HepG2 (cell line): ENCODE data around the gene LRRC28.

Experiments
- CREB1 ChIP-seq, 2 experiments: fragments of 450-650 bp in 1 of 2; IDR thresholded peaks; 2 replicates each; pipeline ENCODE4 v1.6.1; 2016 to 2017; ENCODE audit warnings: control low read depth in 1 of 2, mild to moderate bottlenecking in 1 of 2, missing compliant biosample characterization in 1 of 2, missing genetic modification characterization in 1 of 2
- ESRRA ChIP-seq: sonication (generic); formaldehyde crosslinking; IDR thresholded peaks from 2 replicates; pipeline ENCODE4 v1.5.1; 2020; ENCODE audit warnings: mild to moderate bottlenecking, low read depth, missing genetic modification reagents
- GABPA ChIP-seq, 2 experiments: IDR thresholded peaks; 2 replicates each; pipeline ENCODE4 v1.6.1; 2011 to 2016; ENCODE audit warnings: low read depth in 2 of 2, low read length in 1 of 2, missing biosample characterization in 1 of 2, missing genetic modification characterization in 1 of 2
- KLF15 ChIP-seq: sonication (generic); formaldehyde crosslinking; IDR thresholded peaks from 2 replicates; pipeline ENCODE4 v1.8.1; 2023; ENCODE audit warnings: borderline replicate concordance, mild to moderate bottlenecking, inconsistent platforms, missing genetic modification reagents, mixed read lengths
- PHF5A ChIP-seq: IDR thresholded peaks from one replicate; pipeline ENCODE4 v1.6.1; 2018; ENCODE audit warnings: low read depth, missing genetic modification reagents; ENCODE audit not compliant: unreplicated experiment
- ZNF292 ChIP-seq: sonication (generic); formaldehyde crosslinking; IDR thresholded peaks from 2 replicates; pipeline ENCODE4 v1.8.1; 2022; ENCODE audit warnings: mild to moderate bottlenecking, low read depth, missing genetic modification reagents, borderline replicate concordance
- ZSCAN21 ChIP-seq: sonication (generic); formaldehyde crosslinking; IDR thresholded peaks from 2 replicates; pipeline ENCODE4 v1.8.0; 2022; ENCODE audit warnings: mild to moderate bottlenecking, missing genetic modification reagents, moderate library complexity, borderline replicate concordance
- TF ChIP-seq, protein P1 (sequence below): sonication (generic); formaldehyde crosslinking; IDR thresholded peaks from 2 replicates; pipeline ENCODE4 v1.8.0; 2022; ENCODE audit warnings: mild to moderate bottlenecking, missing genetic modification reagents; ENCODE audit not compliant: insufficient replicate concordance
- TF ChIP-seq, protein P2 (sequence below): sonication (generic); formaldehyde crosslinking; IDR thresholded peaks from 2 replicates; pipeline ENCODE4 v1.4.0; 2020; ENCODE audit warnings: missing genetic modification reagents
- TF ChIP-seq, protein P3 (sequence below): sonication (generic); formaldehyde crosslinking; IDR thresholded peaks from 2 replicates; pipeline ENCODE4 v1.5.0; 2020; ENCODE audit warnings: mild to moderate bottlenecking, missing genetic modification reagents, moderate library complexity
- TF ChIP-seq, protein P4 (sequence below): sonication (generic); formaldehyde crosslinking; IDR thresholded peaks from 2 replicates; pipeline ENCODE4 v1.4.0; 2020; ENCODE audit warnings: missing genetic modification reagents, mild to moderate bottlenecking, borderline replicate concordance
- TF ChIP-seq, protein P5 (sequence below), 2 experiments: fragments of 450-650 bp in 1 of 2; sonication (generic) in 1 of 2; formaldehyde crosslinking in 1 of 2; IDR thresholded peaks; 2 replicates each; pipeline versions ENCODE4 v1.6.1 to v1.8.0; 2016 to 2022; ENCODE audit warnings: antibody characterized with exemption in 1 of 2, mild to moderate bottlenecking in 1 of 2, missing genetic modification reagents in 1 of 2
- TF ChIP-seq, protein P6 (sequence below): sonication (generic); formaldehyde crosslinking; conservative IDR thresholded peaks from 2 replicates; pipeline ENCODE4 v1.8.0; 2022; ENCODE audit warnings: missing genetic modification reagents

DNA sequence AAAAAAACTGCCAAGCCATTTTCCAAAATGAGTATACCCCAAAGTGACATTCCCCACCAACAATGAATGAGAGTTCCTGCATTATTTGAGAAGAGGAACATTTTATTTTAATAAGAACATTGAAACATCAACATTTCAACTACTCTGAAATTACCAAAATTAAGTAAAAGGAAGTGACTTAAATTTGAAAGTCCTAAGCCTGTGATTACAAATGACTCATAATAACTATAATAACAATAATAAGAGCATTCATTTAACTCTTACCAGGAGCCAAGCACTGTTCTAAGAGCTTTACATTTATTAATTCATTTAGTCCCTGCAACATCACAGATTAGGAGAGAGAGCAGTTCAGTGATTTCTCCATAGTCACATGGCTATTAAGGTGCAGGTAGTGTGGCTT, 32.4 kb downstream of the LRRC28 start:
- no peak for TF ChIP-seq PHF5A (CRISPR knock-in tag)
- no peak for TF ChIP-seq CREB1 (IDR thresholded peaks at IDR 0.05)
- TF ChIP-seq CREB1 (CRISPR knock-in tag; IDR thresholded peaks at IDR 0.05) = no peak
- TF ChIP-seq, protein P1, sequence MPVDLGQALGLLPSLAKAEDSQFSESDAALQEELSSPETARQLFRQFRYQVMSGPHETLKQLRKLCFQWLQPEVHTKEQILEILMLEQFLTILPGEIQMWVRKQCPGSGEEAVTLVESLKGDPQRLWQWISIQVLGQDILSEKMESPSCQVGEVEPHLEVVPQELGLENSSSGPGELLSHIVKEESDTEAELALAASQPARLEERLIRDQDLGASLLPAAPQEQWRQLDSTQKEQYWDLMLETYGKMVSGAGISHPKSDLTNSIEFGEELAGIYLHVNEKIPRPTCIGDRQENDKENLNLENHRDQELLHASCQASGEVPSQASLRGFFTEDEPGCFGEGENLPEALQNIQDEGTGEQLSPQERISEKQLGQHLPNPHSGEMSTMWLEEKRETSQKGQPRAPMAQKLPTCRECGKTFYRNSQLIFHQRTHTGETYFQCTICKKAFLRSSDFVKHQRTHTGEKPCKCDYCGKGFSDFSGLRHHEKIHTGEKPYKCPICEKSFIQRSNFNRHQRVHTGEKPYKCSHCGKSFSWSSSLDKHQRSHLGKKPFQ (CRISPR knock-in tag) = no peak
- TF ChIP-seq KLF15 (CRISPR knock-in tag) = no peak
- no peak for TF ChIP-seq ZNF292 (CRISPR knock-in tag)
- TF ChIP-seq, protein P2, sequence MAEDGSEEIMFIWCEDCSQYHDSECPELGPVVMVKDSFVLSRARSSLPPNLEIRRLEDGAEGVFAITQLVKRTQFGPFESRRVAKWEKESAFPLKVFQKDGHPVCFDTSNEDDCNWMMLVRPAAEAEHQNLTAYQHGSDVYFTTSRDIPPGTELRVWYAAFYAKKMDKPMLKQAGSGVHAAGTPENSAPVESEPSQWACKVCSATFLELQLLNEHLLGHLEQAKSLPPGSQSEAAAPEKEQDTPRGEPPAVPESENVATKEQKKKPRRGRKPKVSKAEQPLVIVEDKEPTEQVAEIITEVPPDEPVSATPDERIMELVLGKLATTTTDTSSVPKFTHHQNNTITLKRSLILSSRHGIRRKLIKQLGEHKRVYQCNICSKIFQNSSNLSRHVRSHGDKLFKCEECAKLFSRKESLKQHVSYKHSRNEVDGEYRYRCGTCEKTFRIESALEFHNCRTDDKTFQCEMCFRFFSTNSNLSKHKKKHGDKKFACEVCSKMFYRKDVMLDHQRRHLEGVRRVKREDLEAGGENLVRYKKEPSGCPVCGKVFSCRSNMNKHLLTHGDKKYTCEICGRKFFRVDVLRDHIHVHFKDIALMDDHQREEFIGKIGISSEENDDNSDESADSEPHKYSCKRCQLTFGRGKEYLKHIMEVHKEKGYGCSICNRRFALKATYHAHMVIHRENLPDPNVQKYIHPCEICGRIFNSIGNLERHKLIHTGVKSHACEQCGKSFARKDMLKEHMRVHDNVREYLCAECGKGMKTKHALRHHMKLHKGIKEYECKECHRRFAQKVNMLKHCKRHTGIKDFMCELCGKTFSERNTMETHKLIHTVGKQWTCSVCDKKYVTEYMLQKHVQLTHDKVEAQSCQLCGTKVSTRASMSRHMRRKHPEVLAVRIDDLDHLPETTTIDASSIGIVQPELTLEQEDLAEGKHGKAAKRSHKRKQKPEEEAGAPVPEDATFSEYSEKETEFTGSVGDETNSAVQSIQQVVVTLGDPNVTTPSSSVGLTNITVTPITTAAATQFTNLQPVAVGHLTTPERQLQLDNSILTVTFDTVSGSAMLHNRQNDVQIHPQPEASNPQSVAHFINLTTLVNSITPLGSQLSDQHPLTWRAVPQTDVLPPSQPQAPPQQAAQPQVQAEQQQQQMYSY = no peak
- TF ChIP-seq, protein P3, sequence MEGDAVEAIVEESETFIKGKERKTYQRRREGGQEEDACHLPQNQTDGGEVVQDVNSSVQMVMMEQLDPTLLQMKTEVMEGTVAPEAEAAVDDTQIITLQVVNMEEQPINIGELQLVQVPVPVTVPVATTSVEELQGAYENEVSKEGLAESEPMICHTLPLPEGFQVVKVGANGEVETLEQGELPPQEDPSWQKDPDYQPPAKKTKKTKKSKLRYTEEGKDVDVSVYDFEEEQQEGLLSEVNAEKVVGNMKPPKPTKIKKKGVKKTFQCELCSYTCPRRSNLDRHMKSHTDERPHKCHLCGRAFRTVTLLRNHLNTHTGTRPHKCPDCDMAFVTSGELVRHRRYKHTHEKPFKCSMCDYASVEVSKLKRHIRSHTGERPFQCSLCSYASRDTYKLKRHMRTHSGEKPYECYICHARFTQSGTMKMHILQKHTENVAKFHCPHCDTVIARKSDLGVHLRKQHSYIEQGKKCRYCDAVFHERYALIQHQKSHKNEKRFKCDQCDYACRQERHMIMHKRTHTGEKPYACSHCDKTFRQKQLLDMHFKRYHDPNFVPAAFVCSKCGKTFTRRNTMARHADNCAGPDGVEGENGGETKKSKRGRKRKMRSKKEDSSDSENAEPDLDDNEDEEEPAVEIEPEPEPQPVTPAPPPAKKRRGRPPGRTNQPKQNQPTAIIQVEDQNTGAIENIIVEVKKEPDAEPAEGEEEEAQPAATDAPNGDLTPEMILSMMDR (CRISPR knock-in tag) = no peak
- TF ChIP-seq, protein P4, sequence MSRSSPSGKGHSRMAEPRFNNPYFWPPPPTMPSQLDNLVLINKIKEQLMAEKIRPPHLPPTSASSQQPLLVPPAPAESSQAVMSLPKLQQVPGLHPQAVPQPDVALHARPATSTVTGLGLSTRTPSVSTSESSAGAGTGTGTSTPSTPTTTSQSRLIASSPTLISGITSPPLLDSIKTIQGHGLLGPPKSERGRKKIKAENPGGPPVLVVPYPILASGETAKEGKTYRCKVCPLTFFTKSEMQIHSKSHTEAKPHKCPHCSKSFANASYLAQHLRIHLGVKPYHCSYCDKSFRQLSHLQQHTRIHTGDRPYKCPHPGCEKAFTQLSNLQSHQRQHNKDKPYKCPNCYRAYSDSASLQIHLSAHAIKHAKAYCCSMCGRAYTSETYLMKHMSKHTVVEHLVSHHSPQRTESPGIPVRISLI (CRISPR knock-in tag) = no peak
- no peak for TF ChIP-seq GABPA (IDR thresholded peaks at IDR 0.05; ENCODE audit: low read depth, low read length)
- no peak for TF ChIP-seq GABPA (CRISPR knock-in tag; IDR thresholded peaks at IDR 0.05; ENCODE audit: low read depth)
- no peak for TF ChIP-seq ZSCAN21
- no peak for TF ChIP-seq ESRRA
- TF ChIP-seq, protein P5, sequence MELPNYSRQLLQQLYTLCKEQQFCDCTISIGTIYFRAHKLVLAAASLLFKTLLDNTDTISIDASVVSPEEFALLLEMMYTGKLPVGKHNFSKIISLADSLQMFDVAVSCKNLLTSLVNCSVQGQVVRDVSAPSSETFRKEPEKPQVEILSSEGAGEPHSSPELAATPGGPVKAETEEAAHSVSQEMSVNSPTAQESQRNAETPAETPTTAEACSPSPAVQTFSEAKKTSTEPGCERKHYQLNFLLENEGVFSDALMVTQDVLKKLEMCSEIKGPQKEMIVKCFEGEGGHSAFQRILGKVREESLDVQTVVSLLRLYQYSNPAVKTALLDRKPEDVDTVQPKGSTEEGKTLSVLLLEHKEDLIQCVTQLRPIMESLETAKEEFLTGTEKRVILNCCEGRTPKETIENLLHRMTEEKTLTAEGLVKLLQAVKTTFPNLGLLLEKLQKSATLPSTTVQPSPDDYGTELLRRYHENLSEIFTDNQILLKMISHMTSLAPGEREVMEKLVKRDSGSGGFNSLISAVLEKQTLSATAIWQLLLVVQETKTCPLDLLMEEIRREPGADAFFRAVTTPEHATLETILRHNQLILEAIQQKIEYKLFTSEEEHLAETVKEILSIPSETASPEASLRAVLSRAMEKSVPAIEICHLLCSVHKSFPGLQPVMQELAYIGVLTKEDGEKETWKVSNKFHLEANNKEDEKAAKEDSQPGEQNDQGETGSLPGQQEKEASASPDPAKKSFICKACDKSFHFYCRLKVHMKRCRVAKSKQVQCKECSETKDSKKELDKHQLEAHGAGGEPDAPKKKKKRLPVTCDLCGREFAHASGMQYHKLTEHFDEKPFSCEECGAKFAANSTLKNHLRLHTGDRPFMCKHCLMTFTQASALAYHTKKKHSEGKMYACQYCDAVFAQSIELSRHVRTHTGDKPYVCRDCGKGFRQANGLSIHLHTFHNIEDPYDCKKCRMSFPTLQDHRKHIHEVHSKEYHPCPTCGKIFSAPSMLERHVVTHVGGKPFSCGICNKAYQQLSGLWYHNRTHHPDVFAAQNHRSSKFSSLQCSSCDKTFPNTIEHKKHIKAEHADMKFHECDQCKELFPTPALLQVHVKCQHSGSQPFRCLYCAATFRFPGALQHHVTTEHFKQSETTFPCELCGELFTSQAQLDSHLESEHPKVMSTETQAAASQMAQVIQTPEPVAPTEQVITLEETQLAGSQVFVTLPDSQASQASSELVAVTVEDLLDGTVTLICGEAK (IDR thresholded peaks at IDR 0.05) = no peak
- TF ChIP-seq, protein P5 (CRISPR knock-in tag; IDR thresholded peaks at IDR 0.05) = no peak
- TF ChIP-seq, protein P6, sequence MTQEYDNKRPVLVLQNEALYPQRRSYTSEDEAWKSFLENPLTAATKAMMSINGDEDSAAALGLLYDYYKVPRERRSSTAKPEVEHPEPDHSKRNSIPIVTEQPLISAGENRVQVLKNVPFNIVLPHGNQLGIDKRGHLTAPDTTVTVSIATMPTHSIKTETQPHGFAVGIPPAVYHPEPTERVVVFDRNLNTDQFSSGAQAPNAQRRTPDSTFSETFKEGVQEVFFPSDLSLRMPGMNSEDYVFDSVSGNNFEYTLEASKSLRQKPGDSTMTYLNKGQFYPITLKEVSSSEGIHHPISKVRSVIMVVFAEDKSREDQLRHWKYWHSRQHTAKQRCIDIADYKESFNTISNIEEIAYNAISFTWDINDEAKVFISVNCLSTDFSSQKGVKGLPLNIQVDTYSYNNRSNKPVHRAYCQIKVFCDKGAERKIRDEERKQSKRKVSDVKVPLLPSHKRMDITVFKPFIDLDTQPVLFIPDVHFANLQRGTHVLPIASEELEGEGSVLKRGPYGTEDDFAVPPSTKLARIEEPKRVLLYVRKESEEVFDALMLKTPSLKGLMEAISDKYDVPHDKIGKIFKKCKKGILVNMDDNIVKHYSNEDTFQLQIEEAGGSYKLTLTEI (CRISPR knock-in tag) = no peak
